Tibial artery (tissue), 4 donors: ENCODE results near the gene UPK2.

Experiments
- DNase-seq, 2 donors: peaks; one replicate each; pipeline ENCODE4 v3.0.0-alpha.2; 2019
- H3K27ac ChIP-seq, 2 donors: fragments of 200-600 bp; sonication (generic) in 1 of 2; 1 replicate in 1 of 2; 2 replicates in 1 of 2; pipeline ENCODE4 v1.5.1; 2018 to 2019; ENCODE audit warnings: mild to moderate bottlenecking in 1 of 2
- H3K27me3 ChIP-seq, 2 donors: fragments of 200-600 bp; sonication (generic) in 1 of 2; one replicate each; pipeline versions ENCODE4 v1.5.1 to v1.6.0; 2016 to 2019
- H3K36me3 ChIP-seq, 3 donors: fragments of 200-600 bp; sonication (generic) in 2 of 3; one replicate each; pipeline ENCODE4 v1.5.1; 2016 to 2019; ENCODE audit warnings: mild to moderate bottlenecking in 2 of 3
- H3K4me1 ChIP-seq, 4 donors: fragments of 200-600 bp; sonication (generic) in 2 of 4; 1 replicate in 3 of 4; 2 replicates in 1 of 4; pipeline ENCODE4 v1.5.1; 2016 to 2019
- H3K4me3 ChIP-seq, 2 donors: fragments of 200-600 bp; sonication (generic) in 1 of 2; 1 replicate in 1 of 2; 2 replicates in 1 of 2; pipeline ENCODE4 v1.5.1; 2018 to 2019; ENCODE audit warnings: mild to moderate bottlenecking in 2 of 2
- H3K9me3 ChIP-seq, 3 donors: fragments of 200-600 bp; sonication (generic) in 1 of 3; one replicate each; pipeline ENCODE4 v1.5.1; 2016 to 2019
- CTCF ChIP-seq, 2 experiments: fragments of 200-600 bp in 1 of 2; fragments of 450-650 bp in 1 of 2; IDR thresholded peaks; one replicate each; pipeline ENCODE4 v1.5.1; 2017 to 2019; ENCODE audit warnings: antibody characterized with exemption in 2 of 2, mild to moderate bottlenecking in 1 of 2, moderate library complexity in 1 of 2
- intact Hi-C: fragments of 100-400 bp; cut with DNase I; formaldehyde crosslinking; loops from one replicate; pipeline ENCODE4 v1.15.0; 2023; ENCODE audit warnings: low total_unique reads

Gene UPK2

GRCh38 chr11:118924591-118925585 lies 31.2 kb upstream of the UPK2 start:
- intact Hi-C loops: loop anchor here (5.0 kb wide), 1 partner anchor 133 kb away; the partner anchor contains the start of gene DDX6
- Histone ChIP-seq H3K9me3 (no peaks in the 10 kb centered on the region), H3K4me3 (peak overlapping the region; percentile 72 to 91), H3K4me1 (peaks cover 21 to 58% (median 49%) of the 10 kb centered on the region in 4 donors), H3K36me3 (no peaks in the 10 kb centered on the region), H3K27ac (peak overlapping the region; percentile 85 to 99), H3K27me3 (no peaks in the 10 kb centered on the region)
- no peak for TF ChIP-seq CTCF (IDR thresholded peaks at IDR 0.05)
- peak; percentile 66 to 83 for DNase-seq

GRCh38 chr11:118927554-118928100 lies 28.5 kb upstream of the UPK2 start:
- intact Hi-C loops: loop anchor here (5.0 kb wide), 1 partner anchor 135 kb away; the partner anchor contains the start of gene DDX6
- peaks cover 2 to 42% (median 37%) of the 10 kb centered on the region in 4 donors for H3K4me1 ChIP-seq

GRCh38 chr11:118928101-118928869 lies 27.8 kb upstream of the UPK2 start:
- peak; percentile 95 to 96 for TF ChIP-seq CTCF (IDR thresholded peaks at IDR 0.05)
- peaks cover 0 to 41% (median 36%) of the 10 kb centered on the region in 4 donors for H3K4me1 ChIP-seq
- H3K9me3 ChIP-seq: no peaks in the 10 kb centered on the region
- intact Hi-C loops: loop anchor here (5.0 kb wide), 1 partner anchor 136 kb away; the partner anchor contains the start of gene DDX6
- H3K27me3 ChIP-seq: no peaks in the 10 kb centered on the region
- no peaks in the 10 kb centered on the region for H3K36me3 ChIP-seq
- DNase-seq: peak; percentile 96 to 98
- peak overlapping the region; percentile 74 to 86 for H3K4me3 ChIP-seq
- peak overlapping the region; percentile 96 to 99 for H3K27ac ChIP-seq

More at GRCh38 chr11:118927554-118928100, 28.5 kb upstream of the UPK2 start:
- DNase-seq: no peak
- TF ChIP-seq CTCF (IDR thresholded peaks at IDR 0.05): no peak
- Histone ChIP-seq H3K9me3 (no peaks in the 10 kb centered on the region), H3K36me3 (no peaks in the 10 kb centered on the region), H3K27ac (peak overlapping the region; percentile 96 to 99), H3K27me3 (no peaks in the 10 kb centered on the region), H3K4me3 (peak overlapping the region; percentile 74 to 86)

- Histone ChIP-seq H3K9me3 (no peaks in the 10 kb centered on the region), H3K36me3 (no peaks in the 10 kb centered on the region), H3K27ac (peak overlapping the region; percentile 96 to 99), H3K4me3 (peak overlapping the region; percentile 74 to 86), H3K27me3 (no peaks in the 10 kb centered on the region), H3K4me1 (peaks cover 0 to 45% (median 35%) of the 10 kb centered on the region in 4 donors)
- peak in 1 of 2 donors; percentile 51 for DNase-seq
- intact Hi-C loops: loop anchor here (5.0 kb wide), 1 partner anchor 137 kb away; the partner anchor contains the start of gene DDX6
- TF ChIP-seq CTCF (IDR thresholded peaks at IDR 0.05): peak in 1 of 2 experiments; percentile 3
These were observed 27.1 kb upstream of the UPK2 start for GRCh38 chr11:118928870-118929500.
